ENCODE measurements around the gene RNF212B.
A peak's percentile ranks its signal among the peaks of the same experiment; 100 is the strongest.

RNF212B gene

GRCh38 chr14:23206422-23207145 lies 31.2 kb upstream of the RNF212B start:
- TF ChIP-seq CTBP1 (IDR thresholded peaks at IDR 0.05; ENCODE audit: borderline replicate concordance): no peak
- TF ChIP-seq ZNF384 (IDR thresholded peaks at IDR 0.05): peak; percentile 45; the same call in 1 of the 2 replicates
- DNase-seq (ENCODE audit: extremely low spot score): no peak
- POLR2A ChIA-PET: interaction anchor here (0.7 to 1.3 kb wide), 2 partner anchors 31 to 112 kb away, joined by 3 to 4 read pairs; partner anchors contain the start of genes ACIN1, C14orf119 and RNF212B
- CTCF ChIA-PET: interaction anchor here (0.7 to 1.9 kb wide), 4 partner anchors 20 to 178 kb away, joined by 3 to 6 read pairs (median 4); no protein-coding TSS in a partner anchor

- no peak for DNase-seq (ENCODE audit: extremely low spot score)
- ChIA-PET CTCF (interaction anchor here (0.7 to 1.9 kb wide), 4 partner anchors 21 to 177 kb away, joined by 3 to 6 read pairs (median 4); no protein-coding TSS in a partner anchor), POLR2A (interaction anchor here (0.7 to 1.3 kb wide), 2 partner anchors 30 to 112 kb away, joined by 3 to 4 read pairs; partner anchors contain the start of genes ACIN1, C14orf119 and RNF212B)
- TF ChIP-seq LEF1 (IDR thresholded peaks at IDR 0.05; ENCODE audit: borderline replicate concordance): no peak
- TF ChIP-seq TARDBP (IDR thresholded peaks at IDR 0.05): no peak
- no peak for TF ChIP-seq ELF4 (IDR thresholded peaks at IDR 0.05)
- TF ChIP-seq FOXK2 (IDR thresholded peaks at IDR 0.05): no peak
- no peak for TF ChIP-seq CTBP1 (IDR thresholded peaks at IDR 0.05; ENCODE audit: borderline replicate concordance)
Observed at GRCh38 chr14:23207146-23207540, 30.6 kb upstream of the RNF212B start.

GRCh38 chr14:23208324-23208723 lies 29.4 kb upstream of the RNF212B start:
- CTCF ChIA-PET: interaction anchor here (0.6 to 1.9 kb wide), 2 partner anchors 88 to 151 kb away, joined by 4 to 6 read pairs; no protein-coding TSS in a partner anchor
- POLR2A ChIA-PET: no interaction called here
- no peak for TF ChIP-seq HDGF (IDR thresholded peaks at IDR 0.05; ENCODE audit: borderline replicate concordance)
- TF ChIP-seq SUZ12 (IDR thresholded peaks at IDR 0.05): no peak
- TF ChIP-seq TARDBP (IDR thresholded peaks at IDR 0.05): no peak
- no peak for TF ChIP-seq FOXA1 (IDR thresholded peaks at IDR 0.05)
- no peak for TF ChIP-seq NFRKB (IDR thresholded peaks at IDR 0.05)
- no peak for TF ChIP-seq FOXK2 (IDR thresholded peaks at IDR 0.05)
- no peak for TF ChIP-seq L3MBTL2 (conservative IDR thresholded peaks at IDR 0.05)
- DNase-seq (ENCODE audit: extremely low spot score): no peak

GRCh38 chr14:23209651-23210423 lies 27.9 kb upstream of the RNF212B start:
- ChIA-PET CTCF (no interaction called here), POLR2A (no interaction called here)

GRCh38 chr14:23215421-23215820 lies 22.3 kb upstream of the RNF212B start:
- TF ChIP-seq ZNF384 (IDR thresholded peaks at IDR 0.05): no peak
- TF ChIP-seq BHLHE40 (IDR thresholded peaks at IDR 0.05; ENCODE audit: borderline replicate concordance): no peak
- TF ChIP-seq L3MBTL2 (conservative IDR thresholded peaks at IDR 0.05): no peak
- no peak for TF ChIP-seq HDGF (IDR thresholded peaks at IDR 0.05; ENCODE audit: borderline replicate concordance)
- no peak for TF ChIP-seq SUZ12 (IDR thresholded peaks at IDR 0.05)
- no peak for TF ChIP-seq LEF1 (IDR thresholded peaks at IDR 0.05; ENCODE audit: borderline replicate concordance)
- no peak for TF ChIP-seq TARDBP (IDR thresholded peaks at IDR 0.05)
- TF ChIP-seq FOXA1 (IDR thresholded peaks at IDR 0.05): no peak
- TF ChIP-seq ARNT (IDR thresholded peaks at IDR 0.05): no peak
- no peak for TF ChIP-seq FOXM1 (IDR thresholded peaks at IDR 0.05; ENCODE audit: borderline replicate concordance)
- TF ChIP-seq SP1 (IDR thresholded peaks at IDR 0.05): no peak
- no peak for TF ChIP-seq PKNOX1 (IDR thresholded peaks at IDR 0.05)
- no peak for TF ChIP-seq CTBP1 (IDR thresholded peaks at IDR 0.05; ENCODE audit: borderline replicate concordance)
- no peak for TF ChIP-seq NFRKB (IDR thresholded peaks at IDR 0.05)
- no peak for DNase-seq (ENCODE audit: extremely low spot score)
- ChIA-PET CTCF (no interaction called here), POLR2A (interaction anchor here (1.1 kb wide), 1 partner anchor 21 kb away, joined by 3 read pairs; no protein-coding TSS in a partner anchor)

More at GRCh38 chr14:23209651-23210423, 27.9 kb upstream of the RNF212B start:
- TF ChIP-seq ELF4 (IDR thresholded peaks at IDR 0.05): no peak
- TF ChIP-seq PKNOX1 (IDR thresholded peaks at IDR 0.05): no peak
- no peak for TF ChIP-seq ZNF384 (IDR thresholded peaks at IDR 0.05)
- no peak for TF ChIP-seq SUZ12 (IDR thresholded peaks at IDR 0.05)
- no peak for TF ChIP-seq BHLHE40 (IDR thresholded peaks at IDR 0.05; ENCODE audit: borderline replicate concordance)
- TF ChIP-seq SP1 (IDR thresholded peaks at IDR 0.05): no peak
- TF ChIP-seq CTBP1 (IDR thresholded peaks at IDR 0.05; ENCODE audit: borderline replicate concordance): no peak
- TF ChIP-seq L3MBTL2 (conservative IDR thresholded peaks at IDR 0.05): no peak
- TF ChIP-seq HDGF (IDR thresholded peaks at IDR 0.05; ENCODE audit: borderline replicate concordance): no peak
- TF ChIP-seq LEF1 (IDR thresholded peaks at IDR 0.05; ENCODE audit: borderline replicate concordance): no peak
- no peak for DNase-seq (ENCODE audit: extremely low spot score)

GRCh38 chr14:23217032-23218020 lies 20.4 kb upstream of the RNF212B start:
- CTCF ChIA-PET: no interaction called here
- POLR2A ChIA-PET: interaction anchor here (0.7 kb wide), 1 partner anchor 16 kb away, joined by 3 read pairs; no protein-coding TSS in a partner anchor
- no peak for DNase-seq (ENCODE audit: extremely low spot score)
- TF ChIP-seq ZNF384 (IDR thresholded peaks at IDR 0.05) (no peak), FOXM1 (IDR thresholded peaks at IDR 0.05; ENCODE audit: borderline replicate concordance) (no peak), BHLHE40 (IDR thresholded peaks at IDR 0.05; ENCODE audit: borderline replicate concordance) (no peak), ELF4 (IDR thresholded peaks at IDR 0.05) (no peak), FOXA1 (IDR thresholded peaks at IDR 0.05) (no peak), NFRKB (IDR thresholded peaks at IDR 0.05) (no peak), ARNT (IDR thresholded peaks at IDR 0.05) (no peak), L3MBTL2 (conservative IDR thresholded peaks at IDR 0.05) (no peak), PKNOX1 (IDR thresholded peaks at IDR 0.05) (no peak), TARDBP (IDR thresholded peaks at IDR 0.05) (no peak), SP1 (IDR thresholded peaks at IDR 0.05) (no peak), SUZ12 (IDR thresholded peaks at IDR 0.05) (no peak), HDGF (IDR thresholded peaks at IDR 0.05; ENCODE audit: borderline replicate concordance) (no peak), LEF1 (IDR thresholded peaks at IDR 0.05; ENCODE audit: borderline replicate concordance) (no peak), CTBP1 (IDR thresholded peaks at IDR 0.05; ENCODE audit: borderline replicate concordance) (no peak), FOXK2 (IDR thresholded peaks at IDR 0.05) (no peak)

Data from HEK293T (cell line).